ENCODE results near the gene FSTL5.

DNA sequence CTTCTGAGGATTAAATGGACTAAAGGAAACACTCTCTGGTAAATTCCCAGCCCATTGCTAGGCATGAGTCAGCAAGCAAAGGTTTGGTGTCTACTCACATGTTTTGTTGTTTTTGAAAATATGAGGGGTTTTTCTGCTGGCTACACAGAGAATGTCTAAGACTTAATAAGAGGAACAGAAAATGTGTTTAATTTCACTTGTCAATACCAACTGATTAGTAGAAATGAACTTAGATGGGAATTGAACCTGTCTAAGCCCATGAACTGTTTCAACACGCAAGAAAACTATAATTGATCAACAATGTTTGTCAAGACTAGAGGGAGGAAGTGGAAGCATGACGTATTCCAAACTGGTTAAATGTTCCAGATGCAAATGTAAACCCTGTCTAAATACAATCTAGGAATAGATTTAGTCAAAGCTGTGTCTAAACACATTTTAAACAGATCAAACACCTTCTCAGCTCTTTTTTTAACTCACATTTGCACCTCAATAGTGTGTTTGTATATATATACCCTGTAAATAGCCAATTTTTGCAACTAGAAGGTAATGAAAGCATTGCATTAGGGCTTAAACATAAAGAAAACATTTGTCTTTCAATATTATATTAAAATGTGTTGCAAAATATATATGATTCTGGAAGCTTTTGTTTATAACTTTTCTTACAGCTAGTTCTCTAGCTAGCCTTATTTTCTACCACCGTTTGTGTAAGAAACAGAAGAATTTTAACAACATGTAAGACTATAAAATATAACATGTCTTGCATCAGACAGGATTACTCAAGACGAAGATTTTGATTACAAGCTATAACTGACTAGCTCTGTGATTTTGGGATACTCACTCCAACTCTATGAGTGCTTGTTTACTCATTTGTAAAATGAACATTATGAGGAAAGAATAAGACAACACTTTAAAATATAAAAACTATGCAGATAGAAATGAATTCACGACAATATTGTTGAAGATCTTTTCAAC lies 607.8 kb downstream of the FSTL5 start:
- TF ChIP-seq HNRNPK (IDR thresholded peaks at IDR 0.05; ENCODE audit: low read depth, low read length, poor library complexity, severe bottlenecking) (no peak), ZNF3 (CRISPR knock-in tag; IDR thresholded peaks at IDR 0.05) (no peak), ZNF383 (CRISPR knock-in tag; IDR thresholded peaks at IDR 0.05; ENCODE audit: borderline replicate concordance) (no peak), RELA (CRISPR knock-in tag; IDR thresholded peaks at IDR 0.05) (no peak), NR2F1 (CRISPR knock-in tag; IDR thresholded peaks at IDR 0.05) (no peak), GABPA (IDR thresholded peaks at IDR 0.05; ENCODE audit: low read depth, low read length) (no peak), GABPA (CRISPR knock-in tag; IDR thresholded peaks at IDR 0.05; ENCODE audit: low read depth) (no peak), CENPX (CRISPR knock-in tag; IDR thresholded peaks at IDR 0.05) (no peak), ZBTB7A (CRISPR knock-in tag; IDR thresholded peaks at IDR 0.05) (no peak), ELF1 (CRISPR knock-in tag; IDR thresholded peaks at IDR 0.05) (no peak), NFRKB (IDR thresholded peaks at IDR 0.05) (no peak)
- TF ChIP-seq, protein P1, sequence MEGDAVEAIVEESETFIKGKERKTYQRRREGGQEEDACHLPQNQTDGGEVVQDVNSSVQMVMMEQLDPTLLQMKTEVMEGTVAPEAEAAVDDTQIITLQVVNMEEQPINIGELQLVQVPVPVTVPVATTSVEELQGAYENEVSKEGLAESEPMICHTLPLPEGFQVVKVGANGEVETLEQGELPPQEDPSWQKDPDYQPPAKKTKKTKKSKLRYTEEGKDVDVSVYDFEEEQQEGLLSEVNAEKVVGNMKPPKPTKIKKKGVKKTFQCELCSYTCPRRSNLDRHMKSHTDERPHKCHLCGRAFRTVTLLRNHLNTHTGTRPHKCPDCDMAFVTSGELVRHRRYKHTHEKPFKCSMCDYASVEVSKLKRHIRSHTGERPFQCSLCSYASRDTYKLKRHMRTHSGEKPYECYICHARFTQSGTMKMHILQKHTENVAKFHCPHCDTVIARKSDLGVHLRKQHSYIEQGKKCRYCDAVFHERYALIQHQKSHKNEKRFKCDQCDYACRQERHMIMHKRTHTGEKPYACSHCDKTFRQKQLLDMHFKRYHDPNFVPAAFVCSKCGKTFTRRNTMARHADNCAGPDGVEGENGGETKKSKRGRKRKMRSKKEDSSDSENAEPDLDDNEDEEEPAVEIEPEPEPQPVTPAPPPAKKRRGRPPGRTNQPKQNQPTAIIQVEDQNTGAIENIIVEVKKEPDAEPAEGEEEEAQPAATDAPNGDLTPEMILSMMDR (CRISPR knock-in tag; IDR thresholded peaks at IDR 0.05), result no peak
- TF ChIP-seq, protein P2, sequence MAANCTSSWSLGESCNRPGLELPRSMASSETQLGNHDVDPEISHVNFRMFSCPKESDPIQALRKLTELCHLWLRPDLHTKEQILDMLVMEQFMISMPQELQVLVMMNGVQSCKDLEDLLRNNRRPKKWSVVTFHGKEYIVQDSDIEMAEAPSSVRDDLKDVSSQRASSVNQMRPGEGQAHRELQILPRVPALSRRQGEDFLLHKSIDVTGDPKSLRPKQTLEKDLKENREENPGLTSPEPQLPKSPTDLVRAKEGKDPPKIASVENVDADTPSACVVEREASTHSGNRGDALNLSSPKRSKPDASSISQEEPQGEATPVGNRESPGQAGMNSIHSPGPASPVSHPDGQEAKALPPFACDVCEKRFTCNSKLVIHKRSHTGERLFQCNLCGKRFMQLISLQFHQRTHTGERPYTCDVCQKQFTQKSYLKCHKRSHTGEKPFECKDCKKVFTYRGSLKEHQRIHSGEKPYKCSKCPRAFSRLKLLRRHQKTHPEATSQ (CRISPR knock-in tag; IDR thresholded peaks at IDR 0.05; ENCODE audit: borderline replicate concordance), result no peak
- TF ChIP-seq, protein P3, sequence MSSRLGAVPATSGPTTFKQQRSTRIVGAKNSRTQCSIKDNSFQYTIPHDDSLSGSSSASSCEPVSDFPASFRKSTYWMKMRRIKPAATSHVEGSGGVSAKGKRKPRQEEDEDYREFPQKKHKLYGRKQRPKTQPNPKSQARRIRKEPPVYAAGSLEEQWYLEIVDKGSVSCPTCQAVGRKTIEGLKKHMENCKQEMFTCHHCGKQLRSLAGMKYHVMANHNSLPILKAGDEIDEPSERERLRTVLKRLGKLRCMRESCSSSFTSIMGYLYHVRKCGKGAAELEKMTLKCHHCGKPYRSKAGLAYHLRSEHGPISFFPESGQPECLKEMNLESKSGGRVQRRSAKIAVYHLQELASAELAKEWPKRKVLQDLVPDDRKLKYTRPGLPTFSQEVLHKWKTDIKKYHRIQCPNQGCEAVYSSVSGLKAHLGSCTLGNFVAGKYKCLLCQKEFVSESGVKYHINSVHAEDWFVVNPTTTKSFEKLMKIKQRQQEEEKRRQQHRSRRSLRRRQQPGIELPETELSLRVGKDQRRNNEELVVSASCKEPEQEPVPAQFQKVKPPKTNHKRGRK (CRISPR knock-in tag; IDR thresholded peaks at IDR 0.05), result no peak
